ENCODE data around the gene TDRD10.
A peak's percentile ranks its signal among the peaks of the same experiment; 100 is the strongest.
"Not testable (repeated sequence)": the region's sequence is repeated elsewhere in the genome, so short reads cannot be mapped to it uniquely, and the experiment has no call there.

Gene TDRD10

DNA sequence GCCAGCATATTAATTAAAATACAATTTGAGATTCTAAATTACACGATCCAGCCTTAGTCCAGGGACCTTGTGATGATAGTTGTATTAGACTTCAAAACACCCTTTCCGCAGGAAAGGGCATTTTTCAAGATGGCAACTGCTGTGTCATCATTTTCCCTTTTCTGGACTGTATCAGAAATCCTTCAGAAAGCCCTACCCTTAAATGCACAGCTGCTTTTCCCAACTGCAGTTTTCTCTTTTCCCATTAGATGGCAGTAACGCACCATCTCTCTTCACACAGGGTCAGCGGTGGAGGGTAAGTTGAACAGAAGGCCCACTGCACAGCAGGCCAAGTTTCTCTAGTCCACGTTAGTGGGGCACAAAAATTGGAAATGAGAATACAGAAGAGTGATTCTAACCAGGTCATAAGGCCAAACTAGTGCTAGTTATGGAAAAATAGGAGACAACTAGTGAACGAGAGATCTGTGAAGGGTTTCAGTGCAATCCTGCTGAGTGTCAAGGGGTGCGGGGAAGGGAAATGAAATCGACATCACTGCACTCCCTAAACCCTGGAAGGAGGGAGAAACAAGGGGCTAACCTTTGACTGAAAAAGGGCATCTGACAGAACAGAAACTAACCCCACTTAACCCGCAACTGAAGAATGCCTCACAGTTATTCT, 22.1 kb upstream of the TDRD10 start:
- peak; percentile 64 for DNase-seq

- DNase-seq = no peak
Observed at GRCh38 chr1:154481053-154481452, 21.0 kb upstream of the TDRD10 start.

DNA sequence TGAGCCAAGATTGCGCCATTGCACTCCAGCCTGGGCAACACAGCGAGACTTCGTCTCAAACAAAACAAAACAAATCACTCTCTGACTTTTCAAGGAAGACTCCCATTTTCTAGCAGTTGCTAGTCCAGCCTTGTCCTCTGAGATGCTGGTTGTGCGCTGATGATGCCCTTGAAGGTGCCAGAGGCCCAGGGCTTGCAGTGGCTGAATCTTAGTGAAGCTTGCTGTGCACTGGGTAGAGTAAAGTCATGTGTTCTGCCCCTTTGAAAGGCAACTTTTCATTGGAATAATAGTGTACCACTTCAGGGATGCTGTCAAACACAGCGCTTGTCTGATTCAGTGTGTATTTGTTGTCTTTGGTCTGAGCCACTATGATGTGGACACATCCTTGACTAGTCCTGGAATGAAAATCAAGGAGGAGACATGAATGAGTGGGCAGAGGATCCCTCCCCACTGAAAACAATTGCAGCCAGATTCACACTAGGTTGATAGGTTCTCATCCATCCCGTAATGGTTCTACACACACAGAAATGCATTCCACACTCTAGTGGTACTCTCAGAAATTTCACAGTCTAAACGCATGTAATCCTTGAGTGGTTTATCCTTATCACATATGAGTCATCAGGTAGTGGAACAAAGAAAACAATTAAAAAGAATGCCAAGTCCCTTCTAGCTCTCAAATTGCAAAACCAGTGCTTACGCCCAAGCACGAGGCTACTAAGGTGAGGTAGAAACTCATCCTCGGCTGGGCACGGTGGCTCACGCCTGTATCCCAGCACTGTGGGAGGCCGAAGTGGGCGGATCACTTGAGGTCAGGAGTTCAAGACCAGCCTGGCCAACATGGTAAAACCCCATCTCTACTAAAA, 17.8 kb upstream of the TDRD10 start:
- no peak for DNase-seq

DNA sequence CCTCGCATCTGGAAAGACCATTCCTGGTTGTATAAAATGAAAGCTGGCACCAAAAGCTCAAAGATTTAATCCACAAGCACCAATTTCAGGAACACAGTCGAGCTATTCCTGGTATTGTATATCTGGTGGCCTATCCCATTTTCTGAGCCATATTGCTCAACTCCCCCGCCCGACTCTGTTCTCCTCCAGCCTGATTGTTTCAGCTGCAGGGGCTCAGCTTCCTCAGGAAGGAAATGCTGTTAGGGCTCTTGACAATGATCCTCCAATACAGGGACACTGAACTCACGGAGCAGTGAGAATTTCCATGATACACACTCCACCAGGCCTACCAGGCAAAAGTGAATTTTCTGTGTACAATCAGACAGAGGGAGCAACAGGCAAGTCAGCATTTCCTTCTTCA, 16.9 kb upstream of the TDRD10 start:
- no peak for DNase-seq

- DNase-seq = no peak
Observed at GRCh38 chr1:154485910-154486496, 16.0 kb upstream of the TDRD10 start.

DNA sequence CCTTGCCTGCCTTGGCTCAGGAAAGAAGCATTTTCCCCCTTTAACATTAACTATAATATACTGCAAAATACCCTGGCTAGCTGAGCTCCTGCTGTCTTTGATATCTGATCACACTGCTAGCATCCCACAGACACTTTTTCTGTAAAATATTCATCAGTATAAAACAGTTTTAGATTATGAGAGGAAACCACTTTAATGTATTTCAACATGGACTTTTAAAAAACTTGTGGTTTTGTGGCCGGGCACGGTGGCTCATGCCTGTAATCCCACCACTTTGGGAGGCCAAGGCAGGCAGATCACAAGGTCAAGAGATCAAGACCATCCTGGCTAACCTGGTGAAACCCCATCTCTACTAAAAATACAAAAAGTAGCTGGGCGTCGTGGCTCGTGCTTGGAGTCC, 15.3 kb upstream of the TDRD10 start:
- not testable (repeated sequence) for DNase-seq

DNA sequence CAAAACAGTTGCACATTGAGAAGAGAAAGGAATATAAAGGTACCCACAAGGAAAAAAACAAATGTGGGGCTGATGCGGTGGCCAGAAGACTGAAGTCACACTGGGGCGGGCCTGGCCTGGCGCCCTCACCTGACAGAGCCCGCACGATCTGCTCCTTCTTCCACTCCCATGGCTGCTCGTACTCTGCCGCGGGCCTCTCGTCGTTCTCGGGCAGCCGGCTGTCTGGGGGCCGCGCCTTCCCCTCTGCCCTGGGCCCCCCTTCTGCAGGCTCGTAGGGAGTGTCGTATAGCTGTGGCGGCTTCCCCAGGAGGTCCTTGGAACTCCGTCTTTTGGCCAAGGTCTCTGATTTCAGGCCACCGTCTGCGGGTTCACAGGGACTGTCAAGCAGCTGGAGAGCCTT, 13.1 kb upstream of the TDRD10 start:
- no peak for DNase-seq

- no peak for DNase-seq
Observed at GRCh38 chr1:154489695-154490274, 12.2 kb upstream of the TDRD10 start.

DNA sequence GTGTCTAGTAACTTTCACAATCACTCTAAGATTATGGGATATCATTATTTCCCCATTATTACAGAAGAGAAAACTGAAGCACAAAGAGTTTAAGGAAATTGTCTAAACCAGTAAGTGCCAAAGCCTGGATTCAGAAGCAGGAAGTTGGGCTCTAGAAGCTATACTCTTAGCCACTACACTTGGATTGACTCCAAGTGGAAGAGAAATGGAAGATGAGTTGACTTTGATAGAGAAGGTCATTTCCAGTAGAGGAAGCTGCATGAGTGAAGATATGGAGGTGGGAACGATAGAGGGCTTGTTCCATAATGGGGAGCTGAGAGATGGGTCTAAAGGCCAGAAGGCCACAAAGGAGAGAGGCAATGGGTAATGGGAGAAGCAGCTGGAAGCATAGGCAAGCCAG, 11.7 kb upstream of the TDRD10 start:
- no peak for DNase-seq

- DNase-seq = no peak
Observed at GRCh38 chr1:154492115-154492514, 9.9 kb upstream of the TDRD10 start.

- DNase-seq = peak; percentile 44
Observed at GRCh38 chr1:154493276-154493675, 8.7 kb upstream of the TDRD10 start.

DNA sequence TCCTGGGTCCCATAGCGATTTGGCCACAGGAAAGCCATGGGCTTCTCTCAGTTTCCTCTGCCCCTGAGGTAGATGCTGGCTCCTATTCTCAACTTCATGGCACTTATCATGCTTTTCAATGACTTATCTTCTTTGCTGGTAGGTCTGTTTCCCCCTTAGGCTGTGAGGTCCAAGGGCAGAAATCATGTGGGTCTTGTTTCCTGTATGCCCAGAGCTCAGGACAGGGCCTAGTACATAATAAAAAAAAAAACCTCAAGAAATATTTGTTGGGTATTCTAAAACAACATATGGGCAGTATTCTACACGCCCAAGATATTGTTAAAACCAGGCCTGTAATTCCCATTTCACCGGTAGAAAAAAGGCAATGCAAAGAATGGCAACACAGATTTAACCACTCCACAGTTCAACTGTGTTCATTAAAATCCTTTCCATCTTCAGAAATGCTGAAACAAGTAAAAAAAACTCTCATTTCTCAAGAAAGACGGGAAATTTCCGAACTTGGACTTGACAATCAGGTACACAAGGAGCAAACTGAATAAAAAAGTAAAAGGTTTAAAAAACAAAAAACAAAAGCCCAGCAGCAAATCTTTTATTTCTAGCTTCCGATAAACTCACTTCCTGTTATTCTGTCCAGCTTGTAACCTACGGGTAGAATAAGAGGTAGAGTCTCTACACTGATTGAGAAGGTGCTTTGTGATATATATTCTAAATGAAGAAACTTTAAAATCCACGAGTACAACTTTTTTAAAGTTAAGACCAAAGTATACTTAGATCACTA, 6.3 kb upstream of the TDRD10 start:
- no peak for DNase-seq

GRCh38 chr1:154496383-154496782, 5.6 kb upstream of the TDRD10 start:
- no peak for DNase-seq

- peak; percentile 24 for DNase-seq
Observed at GRCh38 chr1:154497026-154497806, 4.8 kb upstream of the TDRD10 start.

DNA sequence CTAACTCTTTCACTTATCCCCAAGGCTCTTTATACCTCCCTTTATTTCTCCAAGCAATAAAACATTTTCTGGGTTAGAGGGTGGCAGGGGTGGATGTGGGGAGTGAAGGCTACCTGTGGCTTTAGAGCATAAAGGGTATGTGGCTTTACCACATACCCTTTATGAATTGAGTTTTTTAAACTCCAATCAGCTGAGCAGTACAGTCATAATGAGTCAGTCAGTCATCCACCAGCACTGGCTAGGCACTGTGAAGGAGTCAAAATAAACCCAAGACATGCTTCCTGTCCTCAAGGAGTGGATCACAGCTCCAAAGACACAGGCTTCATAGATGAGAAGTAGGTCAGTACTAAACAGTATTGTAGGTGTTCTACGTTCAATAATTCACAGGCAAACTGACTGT, 2.6 kb upstream of the TDRD10 start:
- DNase-seq = no peak

- DNase-seq = no peak
Observed at GRCh38 chr1:154500533-154500932, 1.5 kb upstream of the TDRD10 start.

DNA sequence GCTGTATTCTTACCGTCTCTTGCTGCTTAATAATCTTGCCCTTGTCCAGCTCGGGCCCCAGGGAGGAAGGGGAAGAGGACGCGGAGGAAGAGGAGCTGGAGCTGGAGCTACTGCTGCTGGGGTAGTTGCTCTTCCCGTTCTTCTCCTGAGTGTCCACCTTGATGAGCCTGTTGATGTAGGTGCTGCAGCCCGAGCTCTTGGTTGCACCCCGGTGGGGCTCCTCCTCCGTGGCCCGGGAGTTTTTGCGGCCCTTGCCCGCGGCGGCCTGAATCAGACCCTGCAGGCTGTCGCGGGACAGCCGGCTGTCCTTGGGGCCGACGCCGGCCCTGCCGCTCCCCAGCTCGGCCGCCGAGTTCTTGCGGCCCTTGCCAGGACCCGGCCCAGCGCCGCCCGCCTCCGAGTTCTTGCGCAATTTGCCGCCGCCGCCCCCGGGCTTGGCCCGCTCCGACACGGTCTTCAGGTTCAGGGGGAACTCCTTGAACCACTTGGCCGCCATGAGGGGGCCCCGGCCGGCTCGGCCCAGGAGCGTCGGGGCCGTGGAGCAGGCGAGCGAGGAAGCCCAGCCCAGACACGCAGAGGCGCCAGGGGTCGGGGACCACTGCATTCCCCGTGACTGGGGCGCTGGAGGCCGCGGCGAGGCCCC, 475 bp upstream of the TDRD10 start:
- no peak for DNase-seq

DNA sequence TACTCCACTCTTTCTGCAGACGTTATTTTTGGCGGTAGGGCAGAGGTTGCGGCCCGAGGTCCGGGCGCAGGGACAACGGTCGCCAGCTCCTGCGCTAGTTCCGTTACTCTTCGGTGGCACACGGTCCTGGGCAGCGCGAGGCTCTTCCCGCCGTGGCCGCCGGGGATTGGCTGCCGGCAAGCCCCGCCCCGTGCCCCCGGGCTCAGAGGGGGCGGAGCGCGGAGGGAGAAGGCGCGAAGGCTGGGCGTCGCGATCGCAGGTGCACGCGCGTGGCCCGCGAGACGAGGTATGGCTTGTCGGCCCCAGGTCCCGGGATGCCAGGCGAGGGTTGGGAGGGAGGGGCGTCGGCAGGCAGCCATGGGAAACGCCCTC, 711 bp downstream of the TDRD10 start:
- no peak for DNase-seq

DNA sequence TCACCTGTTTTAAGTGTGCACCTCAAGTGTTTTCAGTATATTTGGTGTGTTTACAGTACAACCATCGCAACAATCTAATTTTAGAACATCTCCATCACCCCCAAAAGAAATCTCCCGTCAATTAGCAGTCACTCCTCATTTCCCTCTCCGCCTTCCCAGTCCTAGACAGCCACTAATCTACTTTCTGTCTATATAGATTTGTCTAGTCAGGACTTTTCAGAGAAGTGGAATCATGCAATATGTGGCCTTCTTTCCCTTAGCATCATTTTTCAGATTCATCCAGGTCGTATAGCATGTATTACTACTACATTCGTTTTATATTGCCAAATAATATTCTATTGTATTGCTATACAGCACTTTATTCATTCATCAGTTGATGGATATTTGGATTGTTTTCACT, 1.9 kb downstream of the TDRD10 start:
- no peak for DNase-seq

DNA sequence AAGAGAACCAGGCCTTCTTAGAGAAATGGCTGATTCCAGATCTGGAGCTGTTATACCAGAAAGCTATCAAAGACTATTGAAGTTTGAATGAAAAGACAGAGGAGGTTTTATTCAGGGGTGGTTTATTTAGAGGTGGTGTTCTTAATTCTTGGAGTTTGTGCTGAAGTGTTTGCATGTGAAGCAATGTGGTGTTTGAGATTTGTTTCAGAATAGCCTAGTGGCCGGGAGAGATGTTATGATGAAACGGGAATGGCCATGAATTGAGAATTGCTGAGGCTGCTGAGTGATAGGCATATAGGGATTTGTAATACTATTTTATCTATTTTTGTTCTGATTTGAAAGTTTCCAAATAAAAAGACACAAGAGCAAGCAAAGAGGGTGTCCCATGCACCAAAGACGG, 10.7 kb downstream of the TDRD10 start:
- DNase-seq = no peak

- no peak for DNase-seq
Observed at GRCh38 chr1:154514066-154514553, 12.1 kb downstream of the TDRD10 start.
